Germinal center (tissue), 1 donor: Measurements from ENCODE around the gene ADCY10.
"Not testable (repeated sequence)": the region's sequence is repeated elsewhere in the genome, so short reads cannot be mapped to it uniquely, and the experiment has no call there.

Experiments
- DNase-seq: peaks from one replicate; pipeline ENCODE4 v3.0.0; 2012; ENCODE audit warnings: mixed read lengths, low spot score

Gene ADCY10

DNA sequence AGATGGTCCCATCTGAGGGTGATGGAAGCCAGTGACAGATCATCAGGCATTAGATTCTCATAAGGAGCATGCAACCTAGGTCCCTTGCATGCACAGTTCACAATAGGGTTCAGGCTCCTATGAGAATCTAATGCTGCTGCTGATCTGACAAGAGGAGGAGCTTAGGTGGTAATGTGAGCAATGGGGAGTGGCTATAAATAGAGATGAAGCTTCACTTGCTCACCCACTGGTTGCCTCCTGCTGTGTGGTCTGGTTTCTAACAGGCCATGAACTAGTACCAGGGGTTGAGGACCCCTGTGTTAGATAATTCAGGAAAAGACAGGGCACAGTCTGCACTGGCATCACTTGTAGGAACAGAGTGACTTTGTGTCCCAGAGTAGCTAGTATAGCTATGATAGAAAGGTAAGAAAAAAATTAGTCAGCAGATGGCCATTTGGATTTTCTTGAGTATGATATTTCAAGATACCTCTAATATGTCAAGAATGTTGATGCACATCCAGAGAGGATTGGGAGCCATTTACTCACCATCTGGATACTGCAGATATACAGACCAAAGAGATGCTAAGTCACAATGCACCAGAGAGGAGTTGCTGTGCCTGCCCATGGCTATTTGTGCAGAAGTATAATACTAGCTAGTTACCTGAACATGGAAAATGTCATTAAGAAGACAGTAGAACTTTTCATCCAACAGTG is 53.6 kb downstream of the ADCY10 start:
- DNase-seq = no peak

GRCh38 chr1:167856711-167857418 is 57.1 kb downstream of the ADCY10 start:
- DNase-seq = no peak

GRCh38 chr1:167854184-167854583 is 59.8 kb downstream of the ADCY10 start:
- no peak for DNase-seq

- DNase-seq = no peak
Measured at GRCh38 chr1:167849666-167850065, 64.3 kb downstream of the ADCY10 start.

- DNase-seq = no peak
Measured at GRCh38 chr1:167842872-167843271, 71.1 kb downstream of the ADCY10 start.

DNA sequence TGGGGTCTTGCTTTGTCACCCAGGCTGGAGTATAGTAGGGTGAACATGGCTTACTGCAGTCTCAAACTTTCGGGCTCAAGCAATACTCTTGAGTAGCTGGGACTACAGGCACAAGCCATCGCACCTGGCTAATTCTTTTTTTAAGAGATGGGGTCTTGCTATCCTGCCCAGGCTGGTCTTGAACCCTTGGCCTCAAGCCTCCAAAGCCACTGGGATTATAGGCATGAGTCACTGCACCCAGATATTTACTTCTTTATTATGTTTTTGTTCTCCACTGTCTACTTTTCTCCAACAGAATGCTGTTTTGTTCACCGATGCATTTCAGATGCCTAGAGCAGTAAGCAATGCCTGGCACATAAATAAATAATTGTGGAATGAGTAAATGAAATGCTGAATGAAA is 72.4 kb downstream of the ADCY10 start:
- no peak for DNase-seq

- no peak for DNase-seq
Measured at GRCh38 chr1:167839009-167839408, 74.9 kb downstream of the ADCY10 start.

- DNase-seq = no peak
Measured at GRCh38 chr1:167837326-167837725, 76.6 kb downstream of the ADCY10 start.

GRCh38 chr1:167836197-167836596 is 77.7 kb downstream of the ADCY10 start:
- no peak for DNase-seq

DNA sequence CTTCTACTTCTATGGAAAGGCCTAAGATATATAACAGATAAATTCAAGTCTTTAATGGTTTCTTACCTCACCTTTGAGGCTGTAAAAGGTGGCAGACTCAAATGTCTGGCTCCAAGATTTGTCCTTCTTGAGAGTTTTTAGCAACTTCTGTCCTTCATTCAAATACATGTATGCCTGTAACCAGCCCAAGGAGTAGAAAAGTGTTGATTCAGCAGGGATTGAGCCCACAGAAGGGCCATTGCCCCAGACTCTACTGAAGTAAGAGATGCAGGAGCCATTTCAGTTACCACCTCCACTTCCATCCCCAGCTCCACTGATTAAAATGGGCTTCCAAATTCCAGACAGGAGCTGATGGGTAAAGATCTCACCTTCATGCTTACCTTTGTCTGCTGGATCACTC is 80.0 kb downstream of the ADCY10 start:
- DNase-seq = no peak

DNA sequence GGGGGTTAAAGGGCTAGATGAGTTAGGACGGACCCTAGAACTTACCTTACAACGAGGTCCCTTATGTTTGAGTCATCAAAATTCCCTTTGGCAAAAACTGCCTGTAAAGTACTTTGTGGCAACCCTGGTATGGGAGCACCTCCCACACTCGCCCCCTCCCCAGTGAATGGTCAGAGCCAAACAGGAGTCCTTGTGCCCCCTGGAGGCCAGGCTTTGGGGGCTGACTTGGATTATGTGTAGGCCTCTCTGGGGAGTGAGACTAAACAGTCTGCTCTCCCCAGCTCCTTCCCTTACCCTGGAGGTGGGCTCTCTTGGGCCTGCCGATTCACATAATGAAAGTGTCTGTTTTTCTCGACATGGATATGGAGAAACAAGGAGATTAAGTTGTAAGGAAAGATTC is 81.2 kb downstream of the ADCY10 start:
- DNase-seq = no peak

DNA sequence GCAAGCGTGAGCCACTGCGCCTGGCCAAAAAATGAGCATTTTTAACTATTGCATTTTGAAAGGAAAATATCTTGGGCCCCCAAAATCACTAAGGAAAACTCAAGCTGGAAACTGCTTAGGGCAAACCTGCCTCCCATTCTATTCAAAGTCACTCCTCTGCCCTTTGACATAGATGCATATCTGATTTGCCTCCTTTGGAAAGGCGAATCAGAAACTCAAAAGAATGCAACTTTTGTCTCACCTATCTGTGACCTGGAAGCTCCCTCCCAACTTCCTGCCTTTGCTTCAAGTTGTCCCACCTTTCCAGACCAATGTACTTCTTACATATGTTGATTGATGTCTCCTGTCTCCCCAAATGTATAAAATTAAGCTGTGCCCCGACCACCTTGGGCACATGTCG is 83.3 kb downstream of the ADCY10 start:
- not testable (repeated sequence) for DNase-seq

GRCh38 chr1:167829868-167830267 is 84.1 kb downstream of the ADCY10 start:
- DNase-seq = no peak

- DNase-seq = no peak
Measured at GRCh38 chr1:167826127-167826526, 87.8 kb downstream of the ADCY10 start.

DNA sequence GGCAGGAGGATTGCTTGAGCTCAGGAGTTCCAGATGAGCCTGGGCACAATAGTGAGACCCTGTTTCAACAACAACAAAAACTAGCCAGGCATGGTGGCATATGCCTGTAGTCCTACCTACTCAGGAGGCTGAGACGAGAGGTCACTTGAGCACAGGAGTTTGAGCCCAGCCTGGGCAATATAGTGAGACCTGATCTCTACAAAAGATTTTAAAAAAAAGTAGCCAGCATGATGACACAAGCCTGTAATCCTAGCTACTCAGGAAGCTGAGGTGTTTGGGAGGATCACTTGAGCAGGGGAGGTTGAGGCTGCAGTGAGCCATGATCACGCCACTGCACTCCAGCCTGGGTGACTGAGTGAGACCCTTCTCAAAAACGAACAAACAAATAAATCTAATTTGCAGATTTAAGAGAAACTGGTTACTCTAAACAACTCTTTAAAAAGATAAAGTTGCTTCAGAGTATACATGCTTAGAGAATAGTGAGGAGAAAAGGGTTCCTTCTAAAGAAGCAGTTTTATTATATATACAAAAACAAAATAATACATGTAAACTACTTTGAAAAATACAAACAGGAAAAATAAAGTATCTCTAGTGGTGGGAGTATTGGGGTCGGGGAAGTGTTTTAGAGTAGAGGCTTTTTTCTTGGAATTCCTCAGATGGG is 88.4 kb downstream of the ADCY10 start:
- DNase-seq = no peak

DNA sequence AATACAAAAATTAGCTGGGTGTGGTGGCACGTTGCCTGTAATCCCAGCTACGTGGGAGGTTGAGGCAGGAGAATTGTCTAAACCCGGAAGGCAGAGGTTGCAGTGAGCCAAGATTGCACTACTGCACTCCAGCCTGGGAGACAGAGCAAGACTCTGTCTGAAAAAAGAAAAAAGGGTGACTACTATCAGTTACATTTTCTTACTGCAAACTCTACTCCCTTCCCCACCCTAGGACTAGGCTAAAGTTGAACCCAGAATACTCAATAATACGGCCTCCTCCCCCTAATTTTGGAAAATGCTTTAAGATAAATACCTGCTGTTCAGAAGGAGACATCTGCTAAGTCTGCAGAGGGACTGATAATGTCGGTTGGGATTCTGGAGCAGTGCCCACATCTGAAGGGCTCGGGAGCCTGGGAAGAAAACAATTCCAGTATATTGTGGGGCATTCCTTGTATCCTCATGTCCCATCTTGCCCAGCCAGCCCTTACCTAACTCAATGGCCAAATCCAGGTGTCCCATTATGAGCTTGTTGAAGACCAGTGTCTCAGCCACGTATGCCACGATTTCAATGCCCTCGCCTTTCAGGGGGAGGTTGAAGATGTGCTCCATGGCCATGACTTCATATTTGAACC is 89.7 kb downstream of the ADCY10 start:
- DNase-seq = no peak

DNA sequence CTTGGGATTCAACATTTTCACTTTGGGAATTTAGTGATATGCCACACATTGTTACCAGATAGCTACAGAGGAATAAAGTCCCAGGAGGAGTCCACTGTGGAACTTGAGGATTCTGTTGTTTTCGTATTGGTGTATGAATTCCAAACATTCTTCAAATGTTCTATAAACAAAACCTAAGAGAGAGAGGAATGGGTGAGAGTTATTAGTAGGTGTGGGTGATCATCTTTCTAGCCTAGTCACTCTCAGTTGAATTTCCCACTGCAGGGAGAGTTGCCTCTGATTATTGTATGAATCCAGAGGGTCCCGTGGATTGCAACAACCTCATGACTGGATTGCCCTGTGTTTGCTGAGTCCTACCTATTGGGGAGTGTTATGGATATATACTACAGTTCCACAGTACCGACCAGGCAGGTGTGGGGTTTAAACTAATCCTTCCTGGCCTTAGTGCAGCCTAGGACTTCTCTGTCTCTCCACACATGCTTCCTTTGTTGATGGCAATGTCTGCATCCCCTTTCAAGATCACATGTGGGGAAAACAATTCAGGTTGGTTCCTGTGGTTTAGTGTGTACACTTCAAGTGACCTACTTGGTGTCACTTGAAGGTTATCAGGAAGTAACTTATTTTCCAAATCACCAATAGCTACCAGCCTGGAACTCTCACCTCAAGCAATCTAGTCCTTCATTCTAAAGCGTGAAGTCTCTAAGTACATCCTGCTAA is 91.8 kb downstream of the ADCY10 start:
- DNase-seq = no peak

GRCh38 chr1:167821356-167821685 is 92.6 kb downstream of the ADCY10 start:
- DNase-seq = no peak

- no peak for DNase-seq
Measured at GRCh38 chr1:167820684-167821355, 93.1 kb downstream of the ADCY10 start.

GRCh38 chr1:167819849-167820683 is 93.9 kb downstream of the ADCY10 start:
- peak; percentile 74 for DNase-seq

GRCh38 chr1:167815650-167816049 is 98.3 kb downstream of the ADCY10 start:
- no peak for DNase-seq
